ENCODE results near the gene FILIP1. TPM values are rescaled to one million over a fixed set of nuclear protein-coding genes. Genes with fewer than 3 reads are reported as not detected.

Gene FILIP1
- total RNA-seq, 2 donors from 2014 or later, result 3.0 to 6.5 TPM

GRCh38 chr6:75351570-75351969 is 142.0 kb downstream of the FILIP1 start:
- TF ChIP-seq, protein P1, sequence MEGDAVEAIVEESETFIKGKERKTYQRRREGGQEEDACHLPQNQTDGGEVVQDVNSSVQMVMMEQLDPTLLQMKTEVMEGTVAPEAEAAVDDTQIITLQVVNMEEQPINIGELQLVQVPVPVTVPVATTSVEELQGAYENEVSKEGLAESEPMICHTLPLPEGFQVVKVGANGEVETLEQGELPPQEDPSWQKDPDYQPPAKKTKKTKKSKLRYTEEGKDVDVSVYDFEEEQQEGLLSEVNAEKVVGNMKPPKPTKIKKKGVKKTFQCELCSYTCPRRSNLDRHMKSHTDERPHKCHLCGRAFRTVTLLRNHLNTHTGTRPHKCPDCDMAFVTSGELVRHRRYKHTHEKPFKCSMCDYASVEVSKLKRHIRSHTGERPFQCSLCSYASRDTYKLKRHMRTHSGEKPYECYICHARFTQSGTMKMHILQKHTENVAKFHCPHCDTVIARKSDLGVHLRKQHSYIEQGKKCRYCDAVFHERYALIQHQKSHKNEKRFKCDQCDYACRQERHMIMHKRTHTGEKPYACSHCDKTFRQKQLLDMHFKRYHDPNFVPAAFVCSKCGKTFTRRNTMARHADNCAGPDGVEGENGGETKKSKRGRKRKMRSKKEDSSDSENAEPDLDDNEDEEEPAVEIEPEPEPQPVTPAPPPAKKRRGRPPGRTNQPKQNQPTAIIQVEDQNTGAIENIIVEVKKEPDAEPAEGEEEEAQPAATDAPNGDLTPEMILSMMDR (IDR thresholded peaks at IDR 0.05), result no peak
- TF ChIP-seq POLR2A (IDR thresholded peaks at IDR 0.05), result no peak
- peaks cover 6% of the 10 kb centered on the region for H3K4me1 ChIP-seq
- H3K36me3 ChIP-seq (replicated peaks in 1 of 2; ENCODE audit: insufficient read depth in 1 of 2, low read depth in 2 of 2), result no peaks in the 10 kb centered on the region
- intact Hi-C loops (cut with DNase I), result no loop called here
- DNase-seq (no peak), ATAC-seq (no peak)
- WGBS, 2 donors, result 52 to 59% methylated on average over 2 of the region's 2 CpGs
- H3K9me3 ChIP-seq, result no peaks in the 10 kb centered on the region
- no peak overlapping the region for H3K4me3 ChIP-seq
- H3K27ac ChIP-seq, result no peak overlapping the region
- no peaks in the 10 kb centered on the region for H3K27me3 ChIP-seq

DNA sequence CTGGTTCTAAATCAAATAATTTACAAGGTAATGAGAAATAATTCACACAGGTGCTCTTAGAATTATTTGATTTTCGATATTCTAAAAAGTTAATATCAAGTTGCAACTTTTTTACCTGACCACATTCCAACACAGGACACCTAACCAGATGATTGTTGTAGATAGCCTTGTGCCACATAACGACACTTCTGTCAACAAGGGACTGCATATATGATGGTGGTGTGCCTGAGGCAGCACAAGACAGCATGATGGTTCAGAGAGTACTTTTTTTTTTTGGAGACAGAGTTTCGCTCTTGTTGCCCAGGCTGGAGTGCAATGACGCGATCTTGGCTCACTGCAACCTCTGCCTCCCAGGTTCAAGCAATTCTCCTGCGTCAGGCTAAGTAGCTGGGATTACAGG is 142.8 kb downstream of the FILIP1 start:
- H3K27ac ChIP-seq, result no peak overlapping the region
- no peak overlapping the region for H3K4me3 ChIP-seq
- no peaks in the 10 kb centered on the region for H3K36me3 ChIP-seq (replicated peaks in 1 of 2; ENCODE audit: insufficient read depth in 1 of 2, low read depth in 2 of 2)
- peaks cover 6% of the 10 kb centered on the region for H3K4me1 ChIP-seq
- 84 to 92% methylated on average over 6 of the region's 6 CpGs for WGBS, 2 donors
- no peak for ATAC-seq
- no peaks in the 10 kb centered on the region for H3K9me3 ChIP-seq
- H3K27me3 ChIP-seq, result no peaks in the 10 kb centered on the region
- intact Hi-C loops (cut with DNase I), result no loop called here
- no peak for DNase-seq
- TF ChIP-seq, protein P1 (IDR thresholded peaks at IDR 0.05), result no peak
- TF ChIP-seq POLR2A (IDR thresholded peaks at IDR 0.05), result no peak

DNA sequence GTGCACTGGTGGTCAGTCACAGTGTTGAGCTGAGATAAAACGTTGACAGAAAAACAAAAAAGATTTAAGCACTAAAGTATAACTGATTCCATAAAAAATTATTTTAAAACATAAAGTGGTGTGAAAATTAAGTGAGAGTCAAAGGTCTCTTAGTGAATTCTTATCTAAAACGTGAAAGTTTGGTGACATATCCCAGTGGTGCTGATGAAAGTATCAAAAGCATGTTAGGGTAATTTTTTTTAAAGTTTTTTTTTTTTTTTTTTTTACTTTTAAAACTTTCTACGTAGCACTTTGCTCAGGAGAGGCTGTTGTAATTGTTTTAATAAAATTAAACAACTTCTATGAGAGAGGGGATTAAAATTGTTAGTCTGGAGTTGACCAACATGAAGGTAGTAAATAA is 143.4 kb downstream of the FILIP1 start:
- Histone ChIP-seq H3K36me3 (replicated peaks in 1 of 2; ENCODE audit: insufficient read depth in 1 of 2, low read depth in 2 of 2) (no peaks in the 10 kb centered on the region), H3K27ac (no peak overlapping the region), H3K4me3 (no peak overlapping the region), H3K9me3 (no peaks in the 10 kb centered on the region), H3K27me3 (no peaks in the 10 kb centered on the region), H3K4me1 (peaks cover 6% of the 10 kb centered on the region)
- DNase-seq (no peak), ATAC-seq (no peak)
- intact Hi-C loops (cut with DNase I), result no loop called here
- TF ChIP-seq POLR2A (IDR thresholded peaks at IDR 0.05), result no peak
- TF ChIP-seq, protein P1 (IDR thresholded peaks at IDR 0.05), result no peak
- 27 to 32% methylated on average over 3 of the region's 3 CpGs for whole genome bisulfite sequencing, 2 donors

DNA sequence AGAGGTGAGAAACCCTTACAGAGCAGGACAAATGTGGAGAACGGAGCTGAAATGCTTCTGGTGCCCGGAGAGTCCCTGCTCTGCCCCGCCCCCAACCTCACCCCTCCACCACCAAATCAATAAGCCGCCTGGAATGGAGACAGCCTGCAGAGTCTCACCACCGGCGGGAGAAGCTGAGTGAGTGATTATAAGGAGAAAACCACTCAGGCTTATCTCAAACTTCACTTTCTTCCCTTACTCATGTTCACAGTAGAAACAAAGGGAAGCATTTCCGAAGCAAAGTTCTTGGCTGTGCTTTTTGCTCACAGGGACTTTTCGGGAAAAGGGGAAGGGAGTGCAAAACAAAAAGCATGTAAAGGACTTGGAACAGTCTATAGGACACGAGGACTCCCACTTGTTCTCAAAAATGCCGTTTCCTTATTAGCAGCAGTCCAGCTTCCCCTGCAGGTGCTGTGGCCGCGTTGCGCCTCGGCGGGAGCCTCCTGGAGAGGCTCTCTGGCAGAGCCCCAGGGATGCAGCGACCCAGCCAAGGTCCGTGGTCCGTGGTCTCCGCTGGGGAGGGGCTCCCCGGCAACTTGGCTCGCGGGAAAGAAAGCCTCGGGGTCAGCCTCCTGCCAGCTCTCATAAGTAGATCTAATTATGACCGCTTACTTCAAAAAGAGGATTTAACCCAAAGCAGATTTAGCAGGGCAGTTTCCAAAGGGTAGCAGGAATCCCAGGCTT is 144.2 kb downstream of the FILIP1 start:
- peak; percentile 50 to 66 (median 53) for DNase-seq
- Histone ChIP-seq H3K36me3 (replicated peaks in 1 of 2; ENCODE audit: insufficient read depth in 1 of 2, low read depth in 2 of 2) (no peaks in the 10 kb centered on the region), H3K9me3 (no peaks in the 10 kb centered on the region), H3K27me3 (no peaks in the 10 kb centered on the region), H3K4me3 (no peak overlapping the region), H3K4me1 (peaks cover 6% of the 10 kb centered on the region), H3K27ac (no peak overlapping the region)
- TF ChIP-seq, protein P1 (IDR thresholded peaks at IDR 0.05), result peak in 1 of 7 experiments; percentile 14
- TF ChIP-seq POLR2A (IDR thresholded peaks at IDR 0.05), result no peak
- peak; percentile 83 for ATAC-seq
- 0 to 1% methylated on average over 21 to 24 of the region's 24 CpGs for WGBS, 2 donors
- intact Hi-C loops (cut with DNase I), result no loop called here

GRCh38 chr6:75348882-75349261 is 144.7 kb downstream of the FILIP1 start:
- intact Hi-C loops (cut with DNase I), result no loop called here
- no peak for TF ChIP-seq POLR2A (IDR thresholded peaks at IDR 0.05)
- TF ChIP-seq, protein P1 (IDR thresholded peaks at IDR 0.05), result no peak
- Histone ChIP-seq H3K9me3 (no peaks in the 10 kb centered on the region), H3K27ac (no peak overlapping the region), H3K4me3 (no peak overlapping the region), H3K27me3 (no peaks in the 10 kb centered on the region), H3K4me1 (peaks cover 6% of the 10 kb centered on the region), H3K36me3 (replicated peaks in 1 of 2; ENCODE audit: insufficient read depth in 1 of 2, low read depth in 2 of 2) (no peaks in the 10 kb centered on the region)
- DNase-seq (no peak), ATAC-seq (peak; percentile 15)

Data from body of pancreas (tissue), 4 donors.